Skeletal muscle tissue (tissue), 4 donors: ENCODE measurements around the gene IL1B. TPM values are rescaled to one million over a fixed set of nuclear protein-coding genes. Genes with fewer than 3 reads are reported as not detected.

Experiments
- H3K27ac ChIP-seq: one replicate; pipeline ENCODE4 v1.7.0; 2013; ENCODE audit warnings: mild to moderate bottlenecking, low read depth, low read length, inconsistent platforms
- H3K27me3 ChIP-seq, 3 donors: one replicate each; pipeline ENCODE4 v1.7.0; 2013; ENCODE audit warnings: low read length in 3 of 3; ENCODE audit not compliant: control insufficient read depth in 3 of 3, insufficient read depth in 3 of 3
- H3K36me3 ChIP-seq, 3 donors: one replicate each; pipeline ENCODE4 v1.7.0; 2013; ENCODE audit warnings: low read length in 3 of 3; ENCODE audit not compliant: control insufficient read depth in 3 of 3, insufficient read depth in 3 of 3
- H3K4me1 ChIP-seq, 3 donors: one replicate each; pipeline ENCODE4 v1.7.0; 2013; ENCODE audit warnings: low read length in 3 of 3, mild to moderate bottlenecking in 3 of 3; ENCODE audit not compliant: control insufficient read depth in 3 of 3, insufficient read depth in 3 of 3
- H3K4me3 ChIP-seq, 3 donors: one replicate each; pipeline ENCODE4 v1.7.0; 2013; ENCODE audit warnings: low read length in 3 of 3
- H3K9ac ChIP-seq, 3 donors: one replicate each; pipeline ENCODE4 v1.7.0; 2013; ENCODE audit warnings: low read length in 3 of 3, mild to moderate bottlenecking in 3 of 3, moderate library complexity in 2 of 3, low read depth in 1 of 3
- H3K9me3 ChIP-seq, 3 donors: one replicate each; pipeline ENCODE4 v1.7.0; 2013; ENCODE audit warnings: low read length in 3 of 3; ENCODE audit not compliant: control insufficient read depth in 3 of 3
- total RNA-seq: library from RNA; depleted of rRNA; stranded (reverse); fragments of >200 nt; gene quantifications from one replicate; pipeline ENCODE4 v1.2.3, GENCODE V29; 2014
- donor health status: Osteomylitis.

The IL1B gene
- total RNA-seq, 1 donor from 2014 or later, result 1.0 TPM

GRCh38 chr2:112850588-112850987 lies 14.0 kb upstream of the IL1B start:
- peaks cover 0 to 3% (median 3%) of the 10 kb centered on the region in 3 donors for H3K27me3 ChIP-seq
- H3K4me1 ChIP-seq, result no peaks in the 10 kb centered on the region
- no peaks in the 10 kb centered on the region for H3K36me3 ChIP-seq
- H3K9ac ChIP-seq, result no peak overlapping the region
- no peak overlapping the region for H3K4me3 ChIP-seq
- H3K9me3 ChIP-seq, result no peaks in the 10 kb centered on the region
- H3K27ac ChIP-seq, result no peak overlapping the region

DNA sequence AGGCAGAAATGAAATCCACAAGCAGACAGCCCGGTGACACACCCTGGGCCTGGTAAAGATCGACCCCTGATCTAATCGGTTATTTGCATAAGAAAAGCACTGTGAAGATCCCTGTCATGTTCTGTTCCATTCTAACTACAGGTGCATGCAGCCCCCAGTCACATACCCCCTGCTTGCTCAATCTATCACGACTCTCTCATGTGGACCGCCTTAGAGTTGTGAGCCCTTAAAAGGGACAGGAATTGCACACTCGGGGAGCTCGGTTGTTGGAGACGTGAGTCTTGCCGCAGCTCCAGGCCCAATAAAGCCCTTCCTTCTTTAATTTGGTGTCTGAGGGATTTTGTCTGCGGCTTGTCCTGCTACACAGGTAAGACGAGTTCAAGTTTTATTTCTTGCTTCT lies 13.4 kb upstream of the IL1B start:
- Histone ChIP-seq H3K9ac (no peak overlapping the region), H3K4me3 (no peak overlapping the region), H3K27me3 (peaks cover 0 to 3% (median 3%) of the 10 kb centered on the region in 3 donors), H3K9me3 (no peaks in the 10 kb centered on the region), H3K36me3 (no peaks in the 10 kb centered on the region), H3K4me1 (no peaks in the 10 kb centered on the region), H3K27ac (no peak overlapping the region)

- Histone ChIP-seq H3K9me3 (no peaks in the 10 kb centered on the region), H3K36me3 (no peaks in the 10 kb centered on the region), H3K27ac (no peak overlapping the region), H3K4me1 (no peaks in the 10 kb centered on the region), H3K9ac (no peak overlapping the region), H3K4me3 (no peak overlapping the region), H3K27me3 (peaks cover 0 to 3% (median 3%) of the 10 kb centered on the region in 3 donors)
Measured at GRCh38 chr2:112848833-112849232, 12.3 kb upstream of the IL1B start.

- Histone ChIP-seq H3K4me3 (no peak overlapping the region), H3K9me3 (no peaks in the 10 kb centered on the region)
Measured at GRCh38 chr2:112846031-112846430, 9.5 kb upstream of the IL1B start.

GRCh38 chr2:112843836-112844235 lies 7.3 kb upstream of the IL1B start:
- H3K27me3 ChIP-seq, result peaks cover 0 to 6% (median 3%) of the 10 kb centered on the region in 3 donors
- H3K4me1 ChIP-seq, result no peaks in the 10 kb centered on the region
- H3K9me3 ChIP-seq, result no peaks in the 10 kb centered on the region
- H3K36me3 ChIP-seq, result no peaks in the 10 kb centered on the region
- no peak overlapping the region for H3K4me3 ChIP-seq
- H3K27ac ChIP-seq, result no peak overlapping the region
- H3K9ac ChIP-seq, result no peak overlapping the region

More at GRCh38 chr2:112846031-112846430, 9.5 kb upstream of the IL1B start:
- H3K36me3 ChIP-seq, result no peaks in the 10 kb centered on the region
- no peaks in the 10 kb centered on the region for H3K4me1 ChIP-seq
- H3K27ac ChIP-seq, result no peak overlapping the region
- H3K27me3 ChIP-seq, result peaks cover 0 to 3% (median 3%) of the 10 kb centered on the region in 3 donors
- no peak overlapping the region for H3K9ac ChIP-seq

- H3K9ac ChIP-seq, result no peak overlapping the region
Measured at GRCh38 chr2:112843288-112843687, 6.7 kb upstream of the IL1B start.

DNA sequence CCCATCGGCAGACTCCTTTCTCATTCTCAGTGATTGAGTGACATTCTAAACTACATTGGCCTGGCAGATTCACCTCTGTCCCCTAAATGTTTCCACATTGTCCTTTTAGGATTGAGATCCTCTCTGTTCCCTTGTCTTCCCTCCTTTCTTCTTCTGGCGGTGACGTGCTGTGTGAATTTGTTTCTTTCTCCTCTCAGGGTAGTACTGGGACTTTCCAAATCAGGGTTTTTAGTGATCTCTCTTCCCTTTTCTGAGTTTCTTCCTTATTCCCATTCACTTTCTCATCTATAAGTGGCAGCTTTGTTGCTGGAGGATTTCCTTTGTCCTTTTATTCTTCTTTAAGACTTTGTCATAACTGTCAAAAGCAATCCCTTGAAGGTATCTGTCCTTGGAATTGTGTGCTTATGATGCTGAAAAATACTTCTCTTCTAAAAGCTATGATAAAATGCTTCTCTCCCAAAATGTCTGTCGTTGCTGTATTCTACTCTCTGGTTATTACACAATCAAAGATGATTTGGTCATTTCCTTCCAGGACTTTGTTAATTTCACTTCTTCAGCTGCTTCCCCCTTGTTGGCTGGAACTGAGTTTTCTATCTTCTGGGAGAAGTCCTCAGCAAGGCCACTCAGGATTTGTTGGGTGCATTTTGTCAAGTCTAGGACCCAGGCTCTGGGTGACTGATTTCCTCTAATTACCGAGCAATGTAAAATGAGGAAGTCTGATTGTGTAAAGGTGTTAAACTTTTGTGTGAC lies 4.9 kb upstream of the IL1B start:
- Histone ChIP-seq H3K27ac (no peak overlapping the region), H3K27me3 (peaks cover 0 to 3% (median 0%) of the 10 kb centered on the region in 3 donors), H3K4me1 (peaks cover 0 to 1% (median 0%) of the 10 kb centered on the region in 3 donors), H3K4me3 (no peak overlapping the region), H3K9me3 (no peaks in the 10 kb centered on the region), H3K9ac (no peak overlapping the region), H3K36me3 (no peaks in the 10 kb centered on the region)

More at GRCh38 chr2:112843288-112843687, 6.7 kb upstream of the IL1B start:
- no peaks in the 10 kb centered on the region for H3K9me3 ChIP-seq
- no peaks in the 10 kb centered on the region for H3K4me1 ChIP-seq
- H3K4me3 ChIP-seq, result no peak overlapping the region
- H3K27ac ChIP-seq, result no peak overlapping the region
- no peaks in the 10 kb centered on the region for H3K36me3 ChIP-seq
- peaks cover 0 to 6% (median 3%) of the 10 kb centered on the region in 3 donors for H3K27me3 ChIP-seq

DNA sequence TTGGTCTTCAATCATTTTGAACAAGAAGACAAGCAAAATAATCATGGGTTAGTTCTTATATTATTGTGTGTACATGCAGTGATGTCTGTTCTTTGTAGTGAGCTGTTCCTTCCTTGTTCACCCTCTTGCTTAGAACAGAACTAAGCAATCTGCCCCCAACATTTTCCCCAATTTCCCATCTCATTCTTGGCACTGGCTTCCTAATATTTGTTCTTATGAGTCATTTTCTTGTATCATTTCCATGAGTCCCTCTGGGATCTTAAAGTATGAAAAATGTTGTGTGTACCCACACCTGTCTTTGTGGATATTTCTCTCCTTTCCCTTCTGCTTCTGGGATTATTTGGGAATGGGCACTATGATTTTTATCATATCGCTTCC lies 3.5 kb upstream of the IL1B start:
- H3K4me3 ChIP-seq, result no peak overlapping the region
- H3K27ac ChIP-seq, result no peak overlapping the region
- H3K27me3 ChIP-seq, result peaks cover 0 to 3% (median 0%) of the 10 kb centered on the region in 3 donors
- H3K36me3 ChIP-seq, result no peaks in the 10 kb centered on the region
- H3K9me3 ChIP-seq, result no peaks in the 10 kb centered on the region
- H3K9ac ChIP-seq, result no peak overlapping the region
- H3K4me1 ChIP-seq, result peaks cover 5 to 15% (median 6%) of the 10 kb centered on the region in 3 donors

DNA sequence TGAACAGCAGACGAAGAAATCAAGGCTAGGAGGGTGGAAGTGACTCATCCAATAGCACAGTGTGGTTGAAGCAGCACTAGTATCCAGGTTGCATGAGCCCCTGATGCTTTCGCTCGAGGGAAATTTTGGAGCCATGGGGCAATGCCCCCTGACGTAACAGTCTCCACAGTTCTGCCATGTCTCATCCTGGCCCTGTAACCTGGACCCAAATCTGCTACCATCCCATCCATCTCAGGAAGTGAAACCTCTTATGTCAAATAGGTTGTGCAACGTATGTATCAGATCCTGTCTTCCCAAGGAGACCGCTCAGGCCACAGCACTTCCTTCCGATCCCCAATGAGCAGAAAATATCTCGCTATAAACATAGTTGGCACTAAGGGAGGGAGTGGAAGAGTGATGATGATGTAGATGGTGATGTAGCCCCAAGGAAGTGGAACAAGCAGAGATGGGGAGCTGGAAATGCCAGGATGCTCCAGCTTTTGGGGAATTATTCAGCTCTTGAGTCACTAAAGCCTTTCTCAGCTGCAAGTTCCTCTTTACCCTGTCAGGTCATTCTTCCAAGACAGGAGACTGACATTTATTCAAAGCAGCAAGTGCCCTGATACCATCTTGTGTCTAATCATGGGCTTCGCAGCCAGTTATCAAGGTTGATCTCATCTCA lies 3.0 kb upstream of the IL1B start:
- H3K27ac ChIP-seq, result no peak overlapping the region
- H3K9ac ChIP-seq, result no peak overlapping the region
- no peaks in the 10 kb centered on the region for H3K36me3 ChIP-seq
- peaks cover 5 to 15% (median 6%) of the 10 kb centered on the region in 3 donors for H3K4me1 ChIP-seq
- no peaks in the 10 kb centered on the region for H3K9me3 ChIP-seq
- peaks cover 0 to 3% (median 0%) of the 10 kb centered on the region in 3 donors for H3K27me3 ChIP-seq
- no peak overlapping the region for H3K4me3 ChIP-seq

DNA sequence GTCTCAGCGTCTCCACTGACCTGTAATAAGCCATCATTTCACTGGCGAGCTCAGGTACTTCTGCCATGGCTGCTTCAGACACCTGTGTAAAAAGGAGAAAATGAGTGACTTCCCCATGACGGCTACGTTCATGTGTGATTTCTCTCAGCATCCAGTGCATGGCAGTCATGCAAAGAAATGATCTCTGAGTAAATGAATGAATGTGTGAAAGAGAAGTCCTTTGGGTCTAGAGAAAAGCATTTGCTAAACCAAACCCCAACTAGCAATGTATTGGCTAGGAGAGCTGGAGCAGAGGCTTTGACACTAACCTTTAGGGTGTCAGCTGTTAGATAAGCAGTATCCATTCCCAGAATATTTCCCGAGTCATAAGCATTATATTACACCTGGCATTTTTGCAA lies 417 bp downstream of the IL1B start:
- H3K9ac ChIP-seq, result no peak overlapping the region
- peaks cover 0 to 3% (median 0%) of the 10 kb centered on the region in 3 donors for H3K27me3 ChIP-seq
- H3K27ac ChIP-seq, result no peak overlapping the region
- H3K4me3 ChIP-seq, result no peak overlapping the region
- H3K36me3 ChIP-seq, result no peaks in the 10 kb centered on the region
- peaks cover 5 to 25% (median 6%) of the 10 kb centered on the region in 3 donors for H3K4me1 ChIP-seq
- H3K9me3 ChIP-seq, result no peaks in the 10 kb centered on the region
